Adipocyte (in vitro differentiated cells): ENCODE data around the gene ARHGAP36.

Experiments
- DNase-seq: peaks from one replicate; pipeline ENCODE4 v3.0.0-alpha.2; 2015; ENCODE audit warnings: low read depth
- H3K27me3 ChIP-seq: replicated peaks from 2 replicates; pipeline ENCODE4 v1.7.0; 2013; ENCODE audit warnings: mild to moderate bottlenecking, low read length, moderate library complexity; ENCODE audit not compliant: control insufficient read depth, insufficient read depth
- H3K36me3 ChIP-seq: 2 replicates; pipeline ENCODE4 v1.7.0; 2013; ENCODE audit warnings: low read length, mild to moderate bottlenecking, moderate library complexity; ENCODE audit not compliant: control insufficient read depth, insufficient read depth, severe bottlenecking
- H3K4me1 ChIP-seq: 2 replicates; pipeline ENCODE4 v1.7.0; 2013; ENCODE audit warnings: mild to moderate bottlenecking, low read length, moderate library complexity; ENCODE audit not compliant: control insufficient read depth, insufficient read depth
- H3K4me3 ChIP-seq: 2 replicates; pipeline ENCODE4 v1.7.0; 2013; ENCODE audit warnings: mild to moderate bottlenecking, low read length, moderate library complexity
- H3K9ac ChIP-seq: 2 replicates; pipeline ENCODE4 v1.7.0; 2013; ENCODE audit warnings: mild to moderate bottlenecking, low read length, moderate library complexity
- H3K9me3 ChIP-seq: 2 replicates; pipeline ENCODE4 v1.7.0; 2013; ENCODE audit warnings: mild to moderate bottlenecking, low read length, moderate library complexity; ENCODE audit not compliant: control insufficient read depth

Gene ARHGAP36

DNA sequence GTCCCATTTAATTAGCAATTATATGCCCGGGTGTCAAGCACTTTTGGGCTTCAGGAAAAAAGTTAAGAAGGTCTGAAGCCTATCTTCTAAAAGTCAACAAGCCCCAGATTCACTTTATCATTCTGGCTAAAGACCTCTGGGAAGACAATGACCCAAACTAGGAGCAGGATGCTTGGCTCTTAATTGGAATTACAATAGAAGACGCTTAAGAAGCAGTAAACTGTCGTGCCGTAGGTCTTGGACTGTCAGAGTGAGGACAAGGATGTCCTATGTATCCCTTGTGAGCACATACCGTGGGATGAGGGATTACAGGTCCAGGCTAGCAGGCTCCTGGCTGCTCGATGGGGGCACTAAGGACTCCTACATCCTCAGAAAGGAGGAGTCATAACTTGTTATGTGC is 3.2 kb upstream of the ARHGAP36 start:
- H3K9ac ChIP-seq = no peak overlapping the region
- H3K36me3 ChIP-seq = no peaks in the 10 kb centered on the region
- H3K27me3 ChIP-seq = peaks cover 51% of the 10 kb centered on the region
- H3K9me3 ChIP-seq = peaks cover 4% of the 10 kb centered on the region
- DNase-seq = no peak
- H3K4me1 ChIP-seq = no peaks in the 10 kb centered on the region
- no peak overlapping the region for H3K4me3 ChIP-seq

DNA sequence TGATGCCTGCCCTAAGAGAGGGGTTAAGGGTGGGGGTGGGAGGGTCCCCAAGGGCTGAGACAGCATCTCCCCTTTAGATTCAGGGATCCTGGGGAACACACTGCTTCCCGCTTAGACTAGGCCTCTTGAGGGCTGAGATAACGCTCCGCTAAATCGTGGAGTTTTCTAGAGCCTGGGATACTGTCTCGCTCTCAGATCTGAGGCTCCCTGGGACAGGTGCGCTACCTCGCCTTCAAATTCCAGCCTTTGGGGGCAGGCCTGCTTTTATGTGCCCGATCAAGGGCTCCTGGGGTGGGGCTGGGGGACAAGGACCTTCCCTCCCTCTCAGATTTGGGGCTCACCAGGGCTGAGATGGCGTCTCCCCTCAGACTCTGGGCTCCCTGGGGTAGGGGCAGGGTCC is 440 bp upstream of the ARHGAP36 start:
- DNase-seq = no peak
- no peaks in the 10 kb centered on the region for H3K36me3 ChIP-seq
- no peaks in the 10 kb centered on the region for H3K4me1 ChIP-seq
- no peak overlapping the region for H3K9ac ChIP-seq
- peaks cover 4% of the 10 kb centered on the region for H3K9me3 ChIP-seq
- H3K4me3 ChIP-seq = no peak overlapping the region
- peaks cover 62% of the 10 kb centered on the region for H3K27me3 ChIP-seq

- no peak overlapping the region for H3K9ac ChIP-seq
- no peaks in the 10 kb centered on the region for H3K4me1 ChIP-seq
- H3K9me3 ChIP-seq = peaks cover 4% of the 10 kb centered on the region
- no peaks in the 10 kb centered on the region for H3K36me3 ChIP-seq
- DNase-seq = no peak
- no peak overlapping the region for H3K4me3 ChIP-seq
- H3K27me3 ChIP-seq = peaks cover 70% of the 10 kb centered on the region
Measured at GRCh38 chrX:131059246-131059645, 1.1 kb downstream of the ARHGAP36 start.

DNA sequence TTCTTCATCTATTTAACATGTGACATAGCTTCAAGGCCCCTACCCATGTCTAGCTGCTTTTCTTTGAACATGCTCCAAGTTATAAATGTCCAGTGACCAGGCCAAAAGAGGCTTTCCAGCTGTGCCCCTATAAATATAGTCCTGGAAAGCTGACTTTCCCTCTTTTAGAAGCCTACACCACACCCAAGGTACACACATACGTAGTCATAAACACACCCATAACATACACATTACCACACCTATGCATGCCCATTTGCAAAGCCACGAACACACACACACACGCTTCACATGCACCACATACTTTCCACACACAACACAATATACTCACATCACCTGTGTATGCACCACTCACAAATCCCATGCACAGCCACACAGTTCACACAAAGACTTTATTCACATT is 2.0 kb downstream of the ARHGAP36 start:
- peaks cover 73% of the 10 kb centered on the region for H3K27me3 ChIP-seq
- H3K36me3 ChIP-seq = no peaks in the 10 kb centered on the region
- H3K4me3 ChIP-seq = no peak overlapping the region
- H3K9me3 ChIP-seq = peaks cover 4% of the 10 kb centered on the region
- H3K9ac ChIP-seq = no peak overlapping the region
- H3K4me1 ChIP-seq = no peaks in the 10 kb centered on the region
- no peak for DNase-seq

- Histone ChIP-seq H3K9me3 (peaks cover 4% of the 10 kb centered on the region), H3K4me1 (no peaks in the 10 kb centered on the region), H3K9ac (no peak overlapping the region), H3K36me3 (no peaks in the 10 kb centered on the region), H3K27me3 (peaks cover 73% of the 10 kb centered on the region), H3K4me3 (no peak overlapping the region)
- DNase-seq = no peak
Measured at GRCh38 chrX:131061306-131061705, 3.2 kb downstream of the ARHGAP36 start.

GRCh38 chrX:131063613-131064012 is 5.5 kb downstream of the ARHGAP36 start:
- Histone ChIP-seq H3K36me3 (no peaks in the 10 kb centered on the region), H3K9me3 (no peaks in the 10 kb centered on the region), H3K9ac (no peak overlapping the region), H3K4me1 (no peaks in the 10 kb centered on the region), H3K27me3 (peaks cover 67% of the 10 kb centered on the region), H3K4me3 (no peak overlapping the region)
- DNase-seq = no peak

GRCh38 chrX:131066237-131066636 is 8.1 kb downstream of the ARHGAP36 start:
- Histone ChIP-seq H3K27me3 (peaks cover 81% of the 10 kb centered on the region), H3K36me3 (no peaks in the 10 kb centered on the region), H3K9me3 (no peaks in the 10 kb centered on the region), H3K4me3 (no peak overlapping the region), H3K9ac (no peak overlapping the region), H3K4me1 (no peaks in the 10 kb centered on the region)
- no peak for DNase-seq

DNA sequence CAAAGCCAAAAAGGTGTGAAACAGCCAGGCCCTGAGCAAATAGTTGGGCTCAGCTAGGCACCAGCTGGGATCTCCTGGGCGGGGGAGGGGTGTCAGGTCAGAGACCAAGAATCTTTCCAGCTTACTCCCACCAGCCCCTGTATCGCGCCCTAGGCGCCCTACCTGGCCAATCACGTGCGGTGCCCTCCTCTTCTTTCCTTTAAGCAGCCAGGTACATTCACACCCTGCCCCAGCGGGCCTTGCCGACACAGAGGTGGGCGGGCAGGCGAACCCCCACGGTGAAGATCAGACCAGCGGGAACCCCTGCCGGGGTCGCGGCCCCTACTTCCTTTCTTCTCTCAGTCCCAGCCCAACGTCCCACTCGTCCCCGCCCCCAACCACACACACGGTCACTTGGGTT is 9.1 kb downstream of the ARHGAP36 start:
- Histone ChIP-seq H3K27me3 (peaks cover 82% of the 10 kb centered on the region), H3K9me3 (peaks cover under 1% of the 10 kb centered on the region), H3K36me3 (no peaks in the 10 kb centered on the region), H3K9ac (no peak overlapping the region), H3K4me1 (no peaks in the 10 kb centered on the region), H3K4me3 (no peak overlapping the region)
- no peak for DNase-seq

- no peak for DNase-seq
- Histone ChIP-seq H3K4me1 (no peaks in the 10 kb centered on the region), H3K36me3 (no peaks in the 10 kb centered on the region), H3K27me3 (peaks cover 83% of the 10 kb centered on the region), H3K9ac (no peak overlapping the region), H3K9me3 (peaks cover 4% of the 10 kb centered on the region), H3K4me3 (no peak overlapping the region)
Measured at GRCh38 chrX:131067846-131068745, 9.9 kb downstream of the ARHGAP36 start.

GRCh38 chrX:131068945-131069719 is 11.0 kb downstream of the ARHGAP36 start:
- H3K9me3 ChIP-seq = peaks cover 4% of the 10 kb centered on the region
- DNase-seq = no peak
- H3K9ac ChIP-seq = no peak overlapping the region
- H3K36me3 ChIP-seq = no peaks in the 10 kb centered on the region
- no peak overlapping the region for H3K4me3 ChIP-seq
- H3K4me1 ChIP-seq = no peaks in the 10 kb centered on the region
- peaks cover 86% of the 10 kb centered on the region for H3K27me3 ChIP-seq

DNA sequence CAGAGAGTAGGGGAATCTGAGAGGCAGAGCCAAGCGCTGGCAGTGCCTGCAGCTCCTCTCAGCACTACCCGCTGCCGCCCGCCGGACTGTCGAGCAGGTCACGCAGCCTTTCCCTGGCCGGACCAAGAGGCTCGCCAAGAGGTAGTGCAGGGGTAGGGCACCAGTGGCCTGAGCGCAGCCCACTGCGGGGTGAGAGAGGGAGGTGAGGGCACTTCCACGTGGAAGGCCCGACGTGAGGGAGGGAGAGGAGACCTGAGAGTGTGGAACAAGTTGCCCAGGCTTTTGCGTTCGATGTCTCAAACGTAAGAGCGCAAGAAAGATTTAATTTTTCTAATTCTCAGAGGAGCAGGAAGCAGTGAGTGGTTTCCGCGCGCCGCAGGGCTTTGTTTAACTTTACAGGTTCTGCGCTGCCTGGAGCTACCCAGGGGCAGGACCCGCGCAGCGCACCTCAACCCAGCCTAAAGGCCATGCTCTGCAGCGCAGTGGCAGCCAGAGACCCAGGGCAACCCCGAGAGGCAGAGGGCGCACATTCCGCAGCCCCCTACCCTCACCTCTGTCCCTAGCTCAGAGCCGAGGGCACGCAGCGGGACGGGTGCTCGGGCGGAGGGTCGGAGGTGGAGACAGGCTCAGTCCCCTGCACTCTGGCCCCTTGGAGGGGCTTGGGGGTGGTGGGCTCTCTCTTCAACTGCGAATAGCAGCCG is 14.9 kb downstream of the ARHGAP36 start:
- H3K36me3 ChIP-seq = no peaks in the 10 kb centered on the region
- DNase-seq = no peak
- no peak overlapping the region for H3K9ac ChIP-seq
- no peaks in the 10 kb centered on the region for H3K4me1 ChIP-seq
- peaks cover 4% of the 10 kb centered on the region for H3K9me3 ChIP-seq
- H3K4me3 ChIP-seq = no peak overlapping the region
- peaks cover 75% of the 10 kb centered on the region for H3K27me3 ChIP-seq
